ENCODE data around the gene CRP. TPM values are rescaled to one million over a fixed set of nuclear protein-coding genes. Genes with fewer than 3 reads are reported as not detected.

The CRP gene
- not detected for polyA plus RNA-seq (2013, experiment 1 of 2)
- polyA plus RNA-seq (2013, experiment 2 of 2): not detected

GRCh38 chr1:159714529-159714928, at the start of gene CRP:
Gene CRP, minus strand, starts transcription at chr1:159714589. Its CDS starts 104 bp downstream, at chr1:159714485.
- H3K79me2 ChIP-seq (ENCODE audit: control insufficient read depth, insufficient read depth, low read length): no peaks in the 10 kb centered on the region
- H3K4me2 ChIP-seq (ENCODE audit: low read length): no peak within 1 kb of the TSS
- DNase-seq: no peak
- no peak within 1 kb of the TSS for H2BK120ac ChIP-seq (ENCODE audit: low read depth, low read length)
- H3K4ac ChIP-seq (ENCODE audit: low read depth, low read length): no peak within 1 kb of the TSS
- H3K27ac ChIP-seq (ENCODE audit: low read depth, low read length): no peak within 1 kb of the TSS
- no peak within 1 kb of the TSS for H2AK5ac ChIP-seq (ENCODE audit: low read length)
- no peak within 1 kb of the TSS for H2BK5ac ChIP-seq (ENCODE audit: low read length)
- H3K36me3 ChIP-seq (ENCODE audit: control insufficient read depth, insufficient read depth, low read length): no peaks in the 10 kb centered on the region
- H3K9ac ChIP-seq (ENCODE audit: low read length): no peak within 1 kb of the TSS
- no peak within 1 kb of the TSS for H3K56ac ChIP-seq (ENCODE audit: low read length)
- H3K4me3 ChIP-seq (ENCODE audit: low read length): no peak within 1 kb of the TSS
- no peak within 1 kb of the TSS for H3K18ac ChIP-seq (ENCODE audit: low read length)
- no peak within 1 kb of the TSS for H3K23ac ChIP-seq (ENCODE audit: low read length)
- no peaks in the 10 kb centered on the region for H3K4me1 ChIP-seq (ENCODE audit: control insufficient read depth, low read depth, low read length)
- H4K5ac ChIP-seq (ENCODE audit: low read length): no peak within 1 kb of the TSS
- H4K8ac ChIP-seq (ENCODE audit: low read depth, low read length): no peak within 1 kb of the TSS
- WGBS (ENCODE audit: extremely low coverage, insufficient coverage, low lambda C conversion rate): no CpG with 5 or more reads among the region's 6 CpGs
- H3K79me1 ChIP-seq (ENCODE audit: low read length): no peaks in the 10 kb centered on the region
- H2BK15ac ChIP-seq (replicated peaks; ENCODE audit: low read depth): no peak within 1 kb of the TSS
- H3K27me3 ChIP-seq (ENCODE audit: insufficient read depth, low read length, poor library complexity): no peaks in the 10 kb centered on the region

- Histone ChIP-seq H2AK5ac (ENCODE audit: low read length) (no peak overlapping the region), H3K79me1 (ENCODE audit: low read length) (no peaks in the 10 kb centered on the region), H3K4me3 (ENCODE audit: low read length) (no peak overlapping the region), H3K27ac (ENCODE audit: low read depth, low read length) (no peak overlapping the region), H3K9ac (ENCODE audit: low read length) (no peak overlapping the region), H2BK120ac (ENCODE audit: low read depth, low read length) (no peak overlapping the region), H3K79me2 (ENCODE audit: control insufficient read depth, insufficient read depth, low read length) (no peaks in the 10 kb centered on the region), H2BK15ac (replicated peaks; ENCODE audit: low read depth) (no peak overlapping the region), H3K4me2 (ENCODE audit: low read length) (no peak overlapping the region), H3K18ac (ENCODE audit: low read length) (no peak overlapping the region), H2BK5ac (ENCODE audit: low read length) (no peak overlapping the region), H3K23ac (ENCODE audit: low read length) (no peak overlapping the region), H4K5ac (ENCODE audit: low read length) (no peak overlapping the region), H3K36me3 (ENCODE audit: control insufficient read depth, insufficient read depth, low read length) (no peaks in the 10 kb centered on the region), H3K4me1 (ENCODE audit: control insufficient read depth, low read depth, low read length) (no peaks in the 10 kb centered on the region), H3K56ac (ENCODE audit: low read length) (no peak overlapping the region), H3K27me3 (ENCODE audit: insufficient read depth, low read length, poor library complexity) (no peaks in the 10 kb centered on the region), H3K4ac (ENCODE audit: low read depth, low read length) (no peak overlapping the region), H4K8ac (ENCODE audit: low read depth, low read length) (no peak overlapping the region)
- no CpG with 5 or more reads among the region's 1 CpG for WGBS (ENCODE audit: extremely low coverage, insufficient coverage, low lambda C conversion rate)
- no peak for DNase-seq
These were observed 49.3 kb upstream of the CRP start for GRCh38 chr1:159763686-159764085.

GRCh38 chr1:159756397-159756796, 42.0 kb upstream of the CRP start:
- no peaks in the 10 kb centered on the region for H3K27me3 ChIP-seq (ENCODE audit: insufficient read depth, low read length, poor library complexity)
- no peaks in the 10 kb centered on the region for H3K79me2 ChIP-seq (ENCODE audit: control insufficient read depth, insufficient read depth, low read length)
- no peak overlapping the region for H4K8ac ChIP-seq (ENCODE audit: low read depth, low read length)
- no peak overlapping the region for H3K4me2 ChIP-seq (ENCODE audit: low read length)
- no peak overlapping the region for H3K4me3 ChIP-seq (ENCODE audit: low read length)
- H3K56ac ChIP-seq (ENCODE audit: low read length): no peak overlapping the region
- no peak overlapping the region for H2BK5ac ChIP-seq (ENCODE audit: low read length)
- no peak overlapping the region for H2AK5ac ChIP-seq (ENCODE audit: low read length)
- H3K36me3 ChIP-seq (ENCODE audit: control insufficient read depth, insufficient read depth, low read length): no peaks in the 10 kb centered on the region
- DNase-seq: no peak
- no peak overlapping the region for H3K4ac ChIP-seq (ENCODE audit: low read depth, low read length)
- H3K4me1 ChIP-seq (ENCODE audit: control insufficient read depth, low read depth, low read length): no peaks in the 10 kb centered on the region
- no peaks in the 10 kb centered on the region for H3K79me1 ChIP-seq (ENCODE audit: low read length)
- no peak overlapping the region for H3K9ac ChIP-seq (ENCODE audit: low read length)
- no peak overlapping the region for H3K27ac ChIP-seq (ENCODE audit: low read depth, low read length)
- no peak overlapping the region for H3K23ac ChIP-seq (ENCODE audit: low read length)
- H2BK15ac ChIP-seq (replicated peaks; ENCODE audit: low read depth): no peak overlapping the region
- no peak overlapping the region for H2BK120ac ChIP-seq (ENCODE audit: low read depth, low read length)
- no peak overlapping the region for H3K18ac ChIP-seq (ENCODE audit: low read length)
- H4K5ac ChIP-seq (ENCODE audit: low read length): no peak overlapping the region

- no peaks in the 10 kb centered on the region for H3K79me2 ChIP-seq (ENCODE audit: control insufficient read depth, insufficient read depth, low read length)
- no peak overlapping the region for H3K4me3 ChIP-seq (ENCODE audit: low read length)
- no peak overlapping the region for H3K27ac ChIP-seq (ENCODE audit: low read depth, low read length)
- no peak for DNase-seq
- H3K79me1 ChIP-seq (ENCODE audit: low read length): no peaks in the 10 kb centered on the region
- no peak overlapping the region for H3K56ac ChIP-seq (ENCODE audit: low read length)
- H3K18ac ChIP-seq (ENCODE audit: low read length): no peak overlapping the region
- WGBS (ENCODE audit: extremely low coverage, insufficient coverage, low lambda C conversion rate): no CpG with 5 or more reads among the region's 3 CpGs
- no peaks in the 10 kb centered on the region for H3K27me3 ChIP-seq (ENCODE audit: insufficient read depth, low read length, poor library complexity)
- H2BK15ac ChIP-seq (replicated peaks; ENCODE audit: low read depth): no peak overlapping the region
- no peak overlapping the region for H2BK5ac ChIP-seq (ENCODE audit: low read length)
- H3K9ac ChIP-seq (ENCODE audit: low read length): no peak overlapping the region
- no peak overlapping the region for H3K23ac ChIP-seq (ENCODE audit: low read length)
- H4K8ac ChIP-seq (ENCODE audit: low read depth, low read length): no peak overlapping the region
- no peaks in the 10 kb centered on the region for H3K4me1 ChIP-seq (ENCODE audit: control insufficient read depth, low read depth, low read length)
- H2BK120ac ChIP-seq (ENCODE audit: low read depth, low read length): no peak overlapping the region
- H3K36me3 ChIP-seq (ENCODE audit: control insufficient read depth, insufficient read depth, low read length): no peaks in the 10 kb centered on the region
- H2AK5ac ChIP-seq (ENCODE audit: low read length): no peak overlapping the region
- H3K4ac ChIP-seq (ENCODE audit: low read depth, low read length): no peak overlapping the region
- H3K4me2 ChIP-seq (ENCODE audit: low read length): no peak overlapping the region
- no peak overlapping the region for H4K5ac ChIP-seq (ENCODE audit: low read length)
These were observed 41.1 kb upstream of the CRP start for GRCh38 chr1:159755451-159756007.

- H2BK120ac ChIP-seq (ENCODE audit: low read depth, low read length): no peak overlapping the region
- no peak overlapping the region for H3K4me3 ChIP-seq (ENCODE audit: low read length)
- H3K56ac ChIP-seq (ENCODE audit: low read length): no peak overlapping the region
- no peaks in the 10 kb centered on the region for H3K79me2 ChIP-seq (ENCODE audit: control insufficient read depth, insufficient read depth, low read length)
- H4K8ac ChIP-seq (ENCODE audit: low read depth, low read length): no peak overlapping the region
- H3K27ac ChIP-seq (ENCODE audit: low read depth, low read length): no peak overlapping the region
- no peak overlapping the region for H2AK5ac ChIP-seq (ENCODE audit: low read length)
- H3K4ac ChIP-seq (ENCODE audit: low read depth, low read length): no peak overlapping the region
- H2BK5ac ChIP-seq (ENCODE audit: low read length): no peak overlapping the region
- no peak overlapping the region for H2BK15ac ChIP-seq (replicated peaks; ENCODE audit: low read depth)
- no peaks in the 10 kb centered on the region for H3K4me1 ChIP-seq (ENCODE audit: control insufficient read depth, low read depth, low read length)
- no peak overlapping the region for H3K4me2 ChIP-seq (ENCODE audit: low read length)
- DNase-seq: no peak
- H3K18ac ChIP-seq (ENCODE audit: low read length): no peak overlapping the region
- H4K5ac ChIP-seq (ENCODE audit: low read length): no peak overlapping the region
- no peak overlapping the region for H3K23ac ChIP-seq (ENCODE audit: low read length)
- WGBS (ENCODE audit: extremely low coverage, insufficient coverage, low lambda C conversion rate): no CpG with 5 or more reads among the region's 4 CpGs
- no peak overlapping the region for H3K9ac ChIP-seq (ENCODE audit: low read length)
- H3K79me1 ChIP-seq (ENCODE audit: low read length): no peaks in the 10 kb centered on the region
- no peaks in the 10 kb centered on the region for H3K27me3 ChIP-seq (ENCODE audit: insufficient read depth, low read length, poor library complexity)
- H3K36me3 ChIP-seq (ENCODE audit: control insufficient read depth, insufficient read depth, low read length): no peaks in the 10 kb centered on the region
These were observed 39.0 kb upstream of the CRP start for GRCh38 chr1:159753386-159753785.

- Histone ChIP-seq H3K4ac (ENCODE audit: low read depth, low read length) (no peak overlapping the region), H3K79me2 (ENCODE audit: control insufficient read depth, insufficient read depth, low read length) (no peaks in the 10 kb centered on the region), H2BK120ac (ENCODE audit: low read depth, low read length) (no peak overlapping the region), H3K36me3 (ENCODE audit: control insufficient read depth, insufficient read depth, low read length) (no peaks in the 10 kb centered on the region), H3K9ac (ENCODE audit: low read length) (no peak overlapping the region), H2BK15ac (replicated peaks; ENCODE audit: low read depth) (no peak overlapping the region), H4K5ac (ENCODE audit: low read length) (no peak overlapping the region), H3K27me3 (ENCODE audit: insufficient read depth, low read length, poor library complexity) (no peaks in the 10 kb centered on the region), H3K79me1 (ENCODE audit: low read length) (no peaks in the 10 kb centered on the region), H3K4me2 (ENCODE audit: low read length) (no peak overlapping the region), H3K27ac (ENCODE audit: low read depth, low read length) (no peak overlapping the region), H3K4me3 (ENCODE audit: low read length) (no peak overlapping the region), H3K23ac (ENCODE audit: low read length) (no peak overlapping the region), H3K56ac (ENCODE audit: low read length) (no peak overlapping the region), H3K18ac (ENCODE audit: low read length) (no peak overlapping the region), H4K8ac (ENCODE audit: low read depth, low read length) (no peak overlapping the region), H2BK5ac (ENCODE audit: low read length) (no peak overlapping the region), H2AK5ac (ENCODE audit: low read length) (no peak overlapping the region), H3K4me1 (ENCODE audit: control insufficient read depth, low read depth, low read length) (no peaks in the 10 kb centered on the region)
- no CpG with 5 or more reads among the region's 4 CpGs for WGBS (ENCODE audit: extremely low coverage, insufficient coverage, low lambda C conversion rate)
- DNase-seq: no peak
These were observed 37.8 kb upstream of the CRP start for GRCh38 chr1:159752135-159752580.
